Measurements from ENCODE around the gene TNFRSF14. TPM values are rescaled to one million over a fixed set of nuclear protein-coding genes. Genes with fewer than 3 reads are reported as not detected.

TNFRSF14 gene
- total and polyA plus RNA-seq, 2 experiments from 2014 or later = not detected

DNA sequence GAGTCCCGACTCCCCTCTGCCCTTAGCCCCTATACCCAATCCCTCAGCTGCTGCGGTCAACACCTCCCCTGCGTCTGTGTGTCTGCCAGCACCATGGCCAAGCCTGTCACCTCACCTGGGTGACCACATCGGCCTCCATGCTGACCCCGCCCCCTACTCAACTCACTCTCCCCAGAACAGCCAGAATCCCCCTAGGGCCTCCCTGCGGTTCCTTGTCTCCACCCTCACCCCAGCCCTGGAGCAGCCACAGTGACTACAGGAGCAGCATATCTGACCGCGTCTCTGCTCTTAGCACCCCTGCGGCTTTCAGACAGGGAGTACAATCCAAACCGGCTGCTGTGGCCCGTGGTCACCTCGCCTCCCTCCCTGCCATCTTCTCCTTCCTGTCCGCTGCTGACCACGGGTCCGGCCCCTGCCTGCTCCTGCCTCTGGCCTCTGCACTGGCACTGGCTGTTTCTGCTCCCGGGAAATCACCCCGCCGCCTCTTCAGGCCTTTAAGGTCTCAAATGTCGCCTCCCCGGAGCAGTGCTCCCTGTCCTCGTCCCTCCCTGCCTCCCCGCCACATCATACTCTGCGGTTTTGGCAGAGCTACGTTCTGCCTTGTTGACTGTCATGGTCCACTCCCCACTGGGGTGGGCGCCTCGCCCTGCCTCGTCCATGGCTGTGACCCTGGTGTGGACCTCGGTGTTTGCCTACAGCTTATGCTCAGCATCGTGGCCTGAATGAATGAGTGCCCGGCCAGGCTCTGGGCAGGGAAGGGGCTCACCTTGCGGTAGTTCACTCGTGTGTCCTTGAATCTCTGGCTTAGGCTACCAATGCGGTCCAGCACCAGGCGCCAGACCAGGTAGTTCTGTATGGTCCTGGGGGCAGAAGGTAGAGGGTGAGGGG lies 41.5 kb downstream of the TNFRSF14 start (continued):
- TF ChIP-seq, protein P1, sequence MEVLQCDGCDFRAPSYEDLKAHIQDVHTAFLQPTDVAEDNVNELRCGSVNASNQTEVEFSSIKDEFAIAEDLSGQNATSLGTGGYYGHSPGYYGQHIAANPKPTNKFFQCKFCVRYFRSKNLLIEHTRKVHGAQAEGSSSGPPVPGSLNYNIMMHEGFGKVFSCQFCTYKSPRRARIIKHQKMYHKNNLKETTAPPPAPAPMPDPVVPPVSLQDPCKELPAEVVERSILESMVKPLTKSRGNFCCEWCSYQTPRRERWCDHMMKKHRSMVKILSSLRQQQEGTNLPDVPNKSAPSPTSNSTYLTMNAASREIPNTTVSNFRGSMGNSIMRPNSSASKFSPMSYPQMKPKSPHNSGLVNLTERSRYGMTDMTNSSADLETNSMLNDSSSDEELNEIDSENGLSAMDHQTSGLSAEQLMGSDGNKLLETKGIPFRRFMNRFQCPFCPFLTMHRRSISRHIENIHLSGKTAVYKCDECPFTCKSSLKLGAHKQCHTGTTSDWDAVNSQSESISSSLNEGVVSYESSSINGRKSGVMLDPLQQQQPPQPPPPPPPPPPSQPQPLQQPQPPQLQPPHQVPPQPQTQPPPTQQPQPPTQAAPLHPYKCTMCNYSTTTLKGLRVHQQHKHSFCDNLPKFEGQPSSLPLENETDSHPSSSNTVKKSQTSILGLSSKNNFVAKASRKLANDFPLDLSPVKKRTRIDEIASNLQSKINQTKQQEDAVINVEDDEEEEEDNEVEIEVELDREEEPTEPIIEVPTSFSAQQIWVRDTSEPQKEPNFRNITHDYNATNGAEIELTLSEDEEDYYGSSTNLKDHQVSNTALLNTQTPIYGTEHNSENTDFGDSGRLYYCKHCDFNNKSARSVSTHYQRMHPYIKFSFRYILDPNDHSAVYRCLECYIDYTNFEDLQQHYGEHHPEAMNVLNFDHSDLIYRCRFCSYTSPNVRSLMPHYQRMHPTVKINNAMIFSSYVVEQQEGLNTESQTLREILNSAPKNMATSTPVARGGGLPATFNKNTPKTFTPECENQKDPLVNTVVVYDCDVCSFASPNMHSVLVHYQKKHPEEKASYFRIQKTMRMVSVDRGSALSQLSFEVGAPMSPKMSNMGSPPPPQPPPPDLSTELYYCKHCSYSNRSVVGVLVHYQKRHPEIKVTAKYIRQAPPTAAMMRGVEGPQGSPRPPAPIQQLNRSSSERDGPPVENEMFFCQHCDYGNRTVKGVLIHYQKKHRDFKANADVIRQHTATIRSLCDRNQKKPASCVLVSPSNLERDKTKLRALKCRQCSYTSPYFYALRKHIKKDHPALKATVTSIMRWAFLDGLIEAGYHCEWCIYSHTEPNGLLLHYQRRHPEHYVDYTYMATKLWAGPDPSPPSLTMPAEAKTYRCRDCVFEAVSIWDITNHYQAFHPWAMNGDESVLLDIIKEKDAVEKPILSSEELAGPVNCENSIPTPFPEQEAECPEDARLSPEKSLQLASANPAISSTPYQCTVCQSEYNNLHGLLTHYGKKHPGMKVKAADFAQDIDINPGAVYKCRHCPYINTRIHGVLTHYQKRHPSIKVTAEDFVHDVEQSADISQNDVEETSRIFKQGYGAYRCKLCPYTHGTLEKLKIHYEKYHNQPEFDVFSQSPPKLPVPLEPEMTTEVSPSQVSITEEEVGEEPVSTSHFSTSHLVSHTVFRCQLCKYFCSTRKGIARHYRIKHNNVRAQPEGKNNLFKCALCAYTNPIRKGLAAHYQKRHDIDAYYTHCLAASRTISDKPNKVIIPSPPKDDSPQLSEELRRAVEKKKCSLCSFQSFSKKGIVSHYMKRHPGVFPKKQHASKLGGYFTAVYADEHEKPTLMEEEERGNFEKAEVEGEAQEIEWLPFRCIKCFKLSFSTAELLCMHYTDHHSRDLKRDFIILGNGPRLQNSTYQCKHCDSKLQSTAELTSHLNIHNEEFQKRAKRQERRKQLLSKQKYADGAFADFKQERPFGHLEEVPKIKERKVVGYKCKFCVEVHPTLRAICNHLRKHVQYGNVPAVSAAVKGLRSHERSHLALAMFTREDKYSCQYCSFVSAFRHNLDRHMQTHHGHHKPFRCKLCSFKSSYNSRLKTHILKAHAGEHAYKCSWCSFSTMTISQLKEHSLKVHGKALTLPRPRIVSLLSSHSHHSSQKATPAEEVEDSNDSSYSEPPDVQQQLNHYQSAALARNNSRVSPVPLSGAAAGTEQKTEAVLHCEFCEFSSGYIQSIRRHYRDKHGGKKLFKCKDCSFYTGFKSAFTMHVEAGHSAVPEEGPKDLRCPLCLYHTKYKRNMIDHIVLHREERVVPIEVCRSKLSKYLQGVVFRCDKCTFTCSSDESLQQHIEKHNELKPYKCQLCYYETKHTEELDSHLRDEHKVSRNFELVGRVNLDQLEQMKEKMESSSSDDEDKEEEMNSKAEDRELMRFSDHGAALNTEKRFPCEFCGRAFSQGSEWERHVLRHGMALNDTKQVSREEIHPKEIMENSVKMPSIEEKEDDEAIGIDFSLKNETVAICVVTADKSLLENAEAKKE (CRISPR knock-in tag; IDR thresholded peaks at IDR 0.05) = no peak
- no peak for TF ChIP-seq JUNB (IDR thresholded peaks at IDR 0.05; ENCODE audit: unreplicated experiment)
- TF ChIP-seq, protein P2, sequence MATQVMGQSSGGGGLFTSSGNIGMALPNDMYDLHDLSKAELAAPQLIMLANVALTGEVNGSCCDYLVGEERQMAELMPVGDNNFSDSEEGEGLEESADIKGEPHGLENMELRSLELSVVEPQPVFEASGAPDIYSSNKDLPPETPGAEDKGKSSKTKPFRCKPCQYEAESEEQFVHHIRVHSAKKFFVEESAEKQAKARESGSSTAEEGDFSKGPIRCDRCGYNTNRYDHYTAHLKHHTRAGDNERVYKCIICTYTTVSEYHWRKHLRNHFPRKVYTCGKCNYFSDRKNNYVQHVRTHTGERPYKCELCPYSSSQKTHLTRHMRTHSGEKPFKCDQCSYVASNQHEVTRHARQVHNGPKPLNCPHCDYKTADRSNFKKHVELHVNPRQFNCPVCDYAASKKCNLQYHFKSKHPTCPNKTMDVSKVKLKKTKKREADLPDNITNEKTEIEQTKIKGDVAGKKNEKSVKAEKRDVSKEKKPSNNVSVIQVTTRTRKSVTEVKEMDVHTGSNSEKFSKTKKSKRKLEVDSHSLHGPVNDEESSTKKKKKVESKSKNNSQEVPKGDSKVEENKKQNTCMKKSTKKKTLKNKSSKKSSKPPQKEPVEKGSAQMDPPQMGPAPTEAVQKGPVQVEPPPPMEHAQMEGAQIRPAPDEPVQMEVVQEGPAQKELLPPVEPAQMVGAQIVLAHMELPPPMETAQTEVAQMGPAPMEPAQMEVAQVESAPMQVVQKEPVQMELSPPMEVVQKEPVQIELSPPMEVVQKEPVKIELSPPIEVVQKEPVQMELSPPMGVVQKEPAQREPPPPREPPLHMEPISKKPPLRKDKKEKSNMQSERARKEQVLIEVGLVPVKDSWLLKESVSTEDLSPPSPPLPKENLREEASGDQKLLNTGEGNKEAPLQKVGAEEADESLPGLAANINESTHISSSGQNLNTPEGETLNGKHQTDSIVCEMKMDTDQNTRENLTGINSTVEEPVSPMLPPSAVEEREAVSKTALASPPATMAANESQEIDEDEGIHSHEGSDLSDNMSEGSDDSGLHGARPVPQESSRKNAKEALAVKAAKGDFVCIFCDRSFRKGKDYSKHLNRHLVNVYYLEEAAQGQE (IDR thresholded peaks at IDR 0.05; ENCODE audit: unreplicated experiment) = no peak
- TF ChIP-seq ZNF114 (CRISPR knock-in tag; IDR thresholded peaks at IDR 0.05) = no peak
- TF ChIP-seq EZH2phosphoT487 (IDR thresholded peaks at IDR 0.05; ENCODE audit: unreplicated experiment) = no peak
- no peak for TF ChIP-seq NANOG (IDR thresholded peaks at IDR 0.05; ENCODE audit: borderline replicate concordance)
